A172 (cell line): ENCODE measurements around the gene FOXP1. TPM values are rescaled to one million over a fixed set of nuclear protein-coding genes. Genes with fewer than 3 reads are reported as not detected.
"Not testable (repeated sequence)": the region's sequence is repeated elsewhere in the genome, so short reads cannot be mapped to it uniquely, and the experiment has no call there.

ENCODE experiments used
- DNase-seq: peaks from one replicate; pipeline ENCODE4 v3.0.0-alpha.2; 2015; ENCODE audit warnings: low spot score
- total RNA-seq: library from RNA; depleted of rRNA; stranded (reverse); fragments of >200 nt; shearing (Covaris generic); gene quantifications from 2 replicates; pipeline ENCODE4 v1.2.3, GENCODE V29; 2014

The FOXP1 gene
- total RNA-seq, 1 experiment from 2014 or later = 10.3 TPM

DNA sequence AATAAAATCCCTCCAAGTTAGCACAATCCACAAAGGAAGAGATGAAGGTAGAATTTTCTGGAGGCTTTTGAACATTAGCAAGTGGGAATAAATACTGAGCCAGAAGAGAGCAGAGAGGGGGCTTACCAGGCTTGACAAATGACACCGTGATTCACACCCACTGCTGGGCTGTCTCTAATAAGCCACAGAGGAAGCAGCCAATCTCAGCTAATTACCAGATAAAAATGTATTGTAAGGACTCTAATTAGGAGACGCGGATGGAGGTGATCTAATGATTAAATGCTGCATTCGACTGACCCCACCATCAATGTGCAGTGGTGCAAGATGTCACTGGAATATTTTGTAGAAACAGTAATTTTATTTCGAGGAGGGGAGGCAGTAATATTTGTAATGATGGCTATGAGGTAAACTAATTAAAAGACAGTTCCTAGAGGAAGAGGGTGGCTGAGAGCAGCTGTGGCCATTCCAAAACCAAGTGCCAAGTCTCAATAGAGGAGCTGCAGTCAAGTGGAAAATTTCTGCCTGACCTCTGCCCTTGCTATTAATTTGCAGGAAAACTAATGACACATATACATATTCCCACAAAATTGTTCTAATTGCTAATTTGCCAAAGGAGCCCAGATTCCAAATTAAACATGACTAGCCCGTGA, 602.2 kb downstream of the FOXP1 start:
- no peak for DNase-seq

- DNase-seq = no peak
Observed at GRCh38 chr3:70980646-70981170, 602.8 kb downstream of the FOXP1 start.

DNA sequence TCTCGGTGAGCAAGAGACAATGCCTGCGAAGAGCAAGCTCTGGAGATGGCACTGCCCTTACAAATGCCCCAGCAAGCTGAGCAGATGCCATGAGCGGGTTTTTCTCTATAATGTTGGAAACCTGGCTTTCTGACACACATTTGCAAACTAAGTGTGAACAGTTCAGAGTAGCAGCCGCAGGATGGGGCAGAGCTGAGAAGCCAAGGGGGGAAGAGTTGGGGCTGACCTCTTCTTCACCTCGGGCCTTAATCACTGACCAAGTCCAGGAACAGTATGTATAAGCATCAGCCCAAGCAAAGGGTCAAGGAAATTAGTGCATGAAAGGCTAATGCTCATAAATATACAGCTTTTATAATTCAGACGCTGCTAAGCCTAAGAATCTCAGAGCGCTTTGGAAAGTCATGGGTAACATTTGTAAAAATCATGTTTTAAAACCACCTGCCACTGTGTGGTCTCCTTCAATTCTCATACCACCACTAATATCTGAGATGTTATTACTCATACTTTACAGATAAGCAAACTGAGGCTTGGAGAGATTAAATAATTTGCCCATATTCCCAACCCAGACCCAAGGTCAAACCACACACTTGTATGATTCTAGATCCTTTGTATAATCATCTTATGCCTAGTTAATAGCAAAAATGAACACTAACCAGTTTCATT, 603.4 kb downstream of the FOXP1 start:
- no peak for DNase-seq

- no peak for DNase-seq
Observed at GRCh38 chr3:70977712-70978111, 605.8 kb downstream of the FOXP1 start.

DNA sequence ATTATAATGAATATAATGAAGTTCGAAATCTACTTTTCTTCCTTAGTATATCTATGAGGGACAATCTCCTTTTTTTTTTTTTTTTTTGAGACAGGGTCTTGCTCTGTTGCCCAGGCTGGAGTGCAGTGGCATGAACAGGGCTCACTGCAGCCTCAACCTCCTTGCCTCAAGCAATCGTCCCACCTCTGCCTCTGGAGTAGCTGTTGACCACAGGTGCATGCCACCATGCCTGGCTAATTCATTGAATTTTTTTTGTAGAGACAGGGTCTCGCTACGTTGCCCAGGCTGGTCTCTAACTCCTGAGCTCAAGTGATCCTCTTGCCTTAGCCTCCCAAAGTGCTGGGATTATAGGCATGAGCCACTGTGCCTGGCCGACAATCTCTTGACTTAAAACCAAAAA, 607.5 kb downstream of the FOXP1 start:
- not testable (repeated sequence) for DNase-seq

GRCh38 chr3:70974747-70975146, 608.8 kb downstream of the FOXP1 start:
- no peak for DNase-seq

DNA sequence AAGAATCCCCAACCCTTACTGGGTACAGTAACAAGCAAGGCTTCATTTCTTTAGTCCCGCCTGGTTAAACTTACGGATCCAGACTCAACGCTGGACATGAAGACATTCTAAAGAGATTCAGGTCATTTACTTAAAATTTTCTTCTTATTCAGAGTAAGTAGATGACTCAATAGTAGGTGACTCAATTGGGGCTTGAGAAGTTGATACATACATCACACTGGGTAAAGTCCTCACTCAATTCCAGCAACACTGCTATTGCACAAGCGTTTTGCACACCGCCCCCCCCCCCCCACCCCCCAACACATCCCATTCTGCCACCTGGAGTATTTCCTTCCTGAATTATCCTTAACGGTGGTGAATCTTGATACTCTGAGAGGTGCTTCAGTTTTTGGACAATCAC, 610.0 kb downstream of the FOXP1 start:
- no peak for DNase-seq

- DNase-seq = no peak
Observed at GRCh38 chr3:70972855-70973254, 610.7 kb downstream of the FOXP1 start.

DNA sequence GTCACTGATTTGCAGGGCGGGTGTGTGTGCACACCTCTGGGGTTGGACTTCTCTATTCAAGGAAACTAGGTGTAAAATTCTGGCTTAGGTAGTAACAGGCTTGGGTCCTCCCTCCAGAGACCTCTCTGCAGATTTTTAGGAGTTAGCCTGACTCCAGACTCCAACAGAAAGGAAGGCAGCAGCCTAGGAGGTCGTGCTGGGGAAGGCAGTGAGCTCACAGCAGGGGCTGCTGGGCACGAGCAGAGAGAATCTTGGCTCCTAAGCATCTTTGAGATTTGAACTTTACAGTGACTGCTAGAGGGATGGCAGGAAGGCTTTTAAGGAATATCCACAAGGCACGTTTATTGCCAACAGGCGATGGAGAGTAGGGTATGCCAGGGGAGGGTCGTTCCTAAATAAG, 612.6 kb downstream of the FOXP1 start:
- no peak for DNase-seq

GRCh38 chr3:70970171-70970570, 613.4 kb downstream of the FOXP1 start:
- no peak for DNase-seq

DNA sequence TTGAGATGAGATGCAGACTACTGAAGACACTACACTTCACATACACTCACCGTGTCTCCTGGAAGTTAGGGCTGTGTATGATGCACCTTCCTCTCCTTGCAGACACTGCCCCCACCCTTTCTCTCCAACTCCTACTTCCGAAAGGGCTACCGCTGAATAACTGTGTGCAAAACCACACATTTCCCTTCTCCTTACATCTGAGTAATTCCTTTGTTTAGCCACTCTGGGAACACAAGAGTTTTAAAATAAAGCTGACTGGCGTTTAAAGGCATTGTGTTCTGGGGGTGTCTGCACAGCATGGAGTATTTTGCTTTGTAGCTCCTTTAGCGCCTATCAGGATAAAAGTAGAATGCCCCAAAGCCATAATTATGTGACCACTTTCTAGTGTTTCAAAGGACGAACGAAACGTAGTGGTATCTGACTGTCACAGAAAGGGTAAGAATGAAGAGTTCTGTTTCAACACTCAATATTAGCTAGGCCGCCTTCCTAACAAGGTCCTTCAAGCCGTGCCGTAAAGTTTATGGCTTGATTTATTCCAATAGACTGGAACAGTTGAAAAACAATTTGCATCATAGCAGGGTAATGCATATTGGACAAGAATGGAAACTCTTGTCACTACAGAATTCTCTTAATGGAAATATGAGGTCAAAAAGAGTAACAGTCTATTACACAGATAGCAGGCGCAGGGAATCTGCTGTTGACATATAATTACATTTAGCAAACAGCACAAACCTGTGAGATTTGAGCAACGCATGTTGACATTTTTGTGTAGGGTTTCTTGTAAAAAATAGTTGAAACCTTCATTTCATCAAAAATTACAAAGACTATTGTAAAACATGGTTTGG, 619.9 kb downstream of the FOXP1 start:
- DNase-seq = no peak

DNA sequence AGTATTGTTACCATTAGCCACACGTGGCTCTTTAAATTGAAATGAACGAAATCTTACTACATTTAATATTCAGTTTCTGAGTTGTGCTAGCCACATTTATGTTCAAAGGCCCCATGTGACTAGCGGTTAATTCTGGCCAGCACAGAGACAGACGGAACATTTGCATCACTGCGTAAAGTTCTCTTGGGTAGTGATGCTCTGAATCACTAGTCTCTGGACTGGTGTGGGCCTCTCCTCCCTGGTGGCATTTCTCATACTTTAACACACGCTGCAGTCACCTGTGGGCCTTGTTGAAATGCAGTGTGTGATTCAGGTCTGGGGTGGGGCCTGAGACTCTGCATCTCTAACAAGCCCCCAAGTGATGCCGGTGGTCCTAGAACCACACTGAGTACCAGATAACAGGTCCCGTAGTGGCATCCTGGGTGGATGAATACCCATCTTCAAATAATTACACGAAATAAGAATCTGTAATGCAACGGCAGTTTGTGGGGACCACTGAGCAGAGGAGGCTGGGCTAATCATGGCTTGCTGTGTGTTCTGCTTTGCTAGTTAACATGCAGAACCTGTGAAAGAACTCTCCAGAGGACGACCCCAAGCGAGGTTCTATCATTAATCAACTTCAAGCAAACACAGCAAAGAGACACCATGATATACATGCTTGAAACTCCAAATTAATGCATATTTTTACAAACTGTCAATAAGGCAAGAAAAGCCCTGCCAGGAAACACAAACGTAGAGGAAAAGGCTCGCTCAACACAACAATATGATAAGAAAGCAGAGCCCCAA, 623.8 kb downstream of the FOXP1 start:
- no peak for DNase-seq

- no peak for DNase-seq
Observed at GRCh38 chr3:70952033-70952747, 631.3 kb downstream of the FOXP1 start.

DNA sequence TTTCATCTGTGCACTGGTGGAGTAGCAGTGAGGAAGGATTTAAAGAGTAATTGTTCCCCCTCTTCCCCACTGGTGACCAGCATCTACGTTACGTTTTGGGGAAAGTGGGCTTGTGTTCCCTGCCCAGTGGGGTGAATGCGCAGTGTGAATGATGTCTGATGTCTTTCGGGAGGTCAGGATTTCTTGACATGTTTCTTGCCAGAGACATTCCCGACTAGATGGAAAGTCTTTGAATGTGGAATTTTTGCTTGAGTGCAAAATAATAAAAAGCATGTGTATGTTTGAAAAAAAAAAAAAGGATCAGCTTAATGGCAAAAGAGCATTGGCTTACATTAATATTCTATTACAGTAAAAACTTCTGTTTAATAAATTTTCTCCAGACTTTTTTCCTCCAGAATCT, 632.2 kb downstream of the FOXP1 start:
- DNase-seq = no peak

- DNase-seq = no peak
Observed at GRCh38 chr3:70947579-70947978, 635.9 kb downstream of the FOXP1 start.

DNA sequence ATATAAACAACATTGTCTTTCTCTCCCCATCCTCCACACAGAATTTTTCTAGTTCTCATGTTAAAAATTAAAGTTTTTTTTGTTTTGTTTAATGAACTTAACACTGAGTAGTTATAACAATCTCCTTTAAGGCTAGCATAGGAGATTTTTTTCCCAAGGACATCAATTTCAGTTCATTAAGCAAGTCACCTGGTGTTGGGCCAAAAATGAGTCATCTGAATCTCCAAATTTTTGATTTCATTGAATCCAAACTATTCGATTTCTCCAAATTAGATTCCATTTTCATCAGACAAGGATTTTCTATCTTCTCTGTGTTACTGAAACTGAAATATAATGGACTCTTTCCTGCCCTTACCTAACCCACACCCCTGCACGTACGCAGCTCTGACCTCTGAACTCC, 639.6 kb downstream of the FOXP1 start:
- DNase-seq = no peak

DNA sequence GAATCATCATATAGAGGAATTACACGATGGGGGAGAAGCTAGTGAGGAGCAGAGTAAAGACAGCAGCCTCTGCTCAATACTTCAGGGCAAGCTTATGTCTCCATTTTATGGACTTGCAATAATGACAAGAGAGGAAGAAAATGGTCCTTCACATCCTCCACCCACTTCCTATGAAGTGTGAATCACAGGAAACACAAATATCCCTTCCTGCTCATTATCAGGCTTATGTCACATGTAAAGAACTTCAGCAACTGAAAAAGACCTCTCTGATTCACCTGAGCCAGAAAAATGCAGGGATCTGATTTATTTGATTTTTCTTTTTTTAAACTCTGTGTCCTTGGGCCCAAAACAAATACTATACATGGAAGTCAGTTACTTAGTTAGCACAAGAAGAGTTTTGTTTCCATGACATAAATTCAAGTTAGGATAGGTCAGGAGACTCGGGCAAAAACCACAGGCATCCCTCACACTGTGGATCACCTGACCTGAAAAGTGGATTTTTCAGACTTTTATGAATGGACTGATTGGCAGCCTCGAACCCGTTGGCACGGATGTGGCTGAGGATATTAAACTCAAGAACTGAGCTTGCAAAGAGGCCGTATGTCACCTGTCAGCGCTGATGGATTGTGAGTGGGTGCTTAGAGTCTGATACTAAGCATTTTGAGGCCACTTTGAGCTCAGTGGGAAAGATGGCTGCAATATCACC, 650.3 kb downstream of the FOXP1 start:
- peak; percentile 67 for DNase-seq

GRCh38 chr3:70930066-70930465, 653.5 kb downstream of the FOXP1 start:
- DNase-seq = no peak

GRCh38 chr3:70927239-70927638, 656.3 kb downstream of the FOXP1 start:
- DNase-seq = no peak

- no peak for DNase-seq
Observed at GRCh38 chr3:70926835-70927234, 656.7 kb downstream of the FOXP1 start.
